ENCODE results near the gene TNNT3. TPM values are rescaled to one million over a fixed set of nuclear protein-coding genes. Genes with fewer than 3 reads are reported as not detected.
A peak's percentile ranks its signal among the peaks of the same experiment; 100 is the strongest.

TNNT3 gene
- total RNA-seq, 1 donor, result not detected

DNA sequence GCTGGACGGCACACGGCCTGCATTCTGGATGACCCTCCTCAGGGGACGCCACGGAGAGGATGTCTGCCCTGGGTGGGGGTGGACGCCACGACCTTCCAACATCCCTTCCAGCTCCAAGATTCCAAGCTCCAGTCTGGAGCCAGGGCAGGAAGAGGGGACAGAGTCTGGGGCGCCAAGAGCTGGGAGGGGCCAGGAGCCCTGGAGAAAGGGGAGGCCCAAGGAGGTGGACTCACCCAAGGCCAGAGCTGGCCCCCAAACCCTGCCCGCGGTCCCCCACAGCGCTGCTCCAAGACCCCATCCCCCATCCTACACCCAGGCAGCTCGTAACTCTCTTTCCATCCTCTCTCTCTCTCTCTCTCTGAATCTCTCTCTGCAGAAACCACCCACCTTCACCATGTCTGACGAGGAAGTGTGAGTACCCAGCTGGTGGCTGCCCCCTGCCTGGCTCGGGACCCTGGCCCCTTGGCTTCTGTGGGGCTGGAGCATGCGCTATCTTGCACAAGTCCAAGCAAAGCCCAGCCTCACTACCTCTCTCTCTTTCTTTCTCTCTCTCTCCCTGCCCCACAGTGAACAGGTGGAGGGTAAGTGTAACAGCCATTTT, 3.1 kb downstream of the TNNT3 start:
- TF ChIP-seq CTCF (IDR thresholded peaks at IDR 0.05; ENCODE audit: extremely low read depth, low read depth, low read length), result no peak
- H3K27ac ChIP-seq (ENCODE audit: low read depth, low read length), result no peak overlapping the region
- H3K79me2 ChIP-seq (ENCODE audit: insufficient read depth, low read length), result no peaks in the 10 kb centered on the region
- no peak overlapping the region for H3K4me2 ChIP-seq (ENCODE audit: insufficient read depth, low read length)
- peaks cover 3% of the 10 kb centered on the region for H3K27me3 ChIP-seq (ENCODE audit: insufficient read depth, low read length)
- no peaks in the 10 kb centered on the region for H3K9me3 ChIP-seq (ENCODE audit: low read depth, low read length)
- peak; percentile 63 for DNase-seq (ENCODE audit: insufficient read length, low spot score, missing footprints)
- no peaks in the 10 kb centered on the region for H3K36me3 ChIP-seq (ENCODE audit: insufficient read depth, low read length)
- peaks cover 4% of the 10 kb centered on the region for H3K4me1 ChIP-seq (ENCODE audit: insufficient read depth, low read length)
- no peak overlapping the region for H3K4me3 ChIP-seq (ENCODE audit: insufficient read depth, low read length)
- no peak overlapping the region for H2AFZ ChIP-seq (ENCODE audit: low read length)
- no peaks in the 10 kb centered on the region for H4K20me1 ChIP-seq (ENCODE audit: insufficient read depth, low read length)

DNA sequence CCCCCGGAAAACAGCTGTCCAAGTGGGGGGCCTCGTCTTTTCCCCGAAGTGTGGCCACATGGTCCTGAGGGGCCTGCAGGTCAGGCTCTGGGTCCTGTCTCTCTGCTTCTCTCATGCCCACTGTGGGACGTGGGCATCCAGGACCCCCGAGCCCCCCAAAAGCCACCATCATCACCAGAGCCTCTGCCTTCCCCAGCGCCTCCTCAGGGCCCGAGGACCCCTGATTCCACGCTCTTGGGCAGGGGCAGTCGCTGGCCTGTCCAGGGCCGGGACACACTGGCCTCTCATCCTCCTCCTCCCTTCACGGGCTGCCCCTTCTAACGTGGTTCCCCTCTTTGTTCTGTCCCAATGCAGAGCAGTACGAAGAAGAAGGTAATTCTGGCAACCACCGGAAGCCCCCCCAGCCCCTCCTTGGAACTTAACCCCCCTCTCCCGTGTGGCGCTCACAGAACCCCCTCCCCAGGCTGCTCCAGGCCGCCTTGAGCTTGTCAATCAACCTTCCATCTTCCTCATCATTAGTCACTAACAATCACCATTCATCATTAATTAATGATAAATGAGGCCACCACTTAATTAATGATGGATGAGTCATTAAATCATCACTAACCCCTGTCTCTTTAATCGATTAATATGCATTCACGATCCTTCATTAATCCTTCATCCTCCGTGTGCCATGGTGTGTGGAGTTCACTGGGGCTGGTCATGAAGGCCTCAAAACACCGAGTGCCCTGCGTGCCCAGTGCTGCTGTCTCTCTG, 3.9 kb downstream of the TNNT3 start:
- H2AFZ ChIP-seq (ENCODE audit: low read length), result no peak overlapping the region
- peaks cover 4% of the 10 kb centered on the region for H3K4me1 ChIP-seq (ENCODE audit: insufficient read depth, low read length)
- no peaks in the 10 kb centered on the region for H3K79me2 ChIP-seq (ENCODE audit: insufficient read depth, low read length)
- no peaks in the 10 kb centered on the region for H3K9me3 ChIP-seq (ENCODE audit: low read depth, low read length)
- H4K20me1 ChIP-seq (ENCODE audit: insufficient read depth, low read length), result no peaks in the 10 kb centered on the region
- H3K36me3 ChIP-seq (ENCODE audit: insufficient read depth, low read length), result no peaks in the 10 kb centered on the region
- peak; percentile 73 for DNase-seq (ENCODE audit: insufficient read length, low spot score, missing footprints)
- no peak overlapping the region for H3K4me2 ChIP-seq (ENCODE audit: insufficient read depth, low read length)
- no peak overlapping the region for H3K27ac ChIP-seq (ENCODE audit: low read depth, low read length)
- H3K27me3 ChIP-seq (ENCODE audit: insufficient read depth, low read length), result peaks cover 1% of the 10 kb centered on the region
- no peak overlapping the region for H3K4me3 ChIP-seq (ENCODE audit: insufficient read depth, low read length)
- no peak for TF ChIP-seq CTCF (IDR thresholded peaks at IDR 0.05; ENCODE audit: extremely low read depth, low read depth, low read length)

DNA sequence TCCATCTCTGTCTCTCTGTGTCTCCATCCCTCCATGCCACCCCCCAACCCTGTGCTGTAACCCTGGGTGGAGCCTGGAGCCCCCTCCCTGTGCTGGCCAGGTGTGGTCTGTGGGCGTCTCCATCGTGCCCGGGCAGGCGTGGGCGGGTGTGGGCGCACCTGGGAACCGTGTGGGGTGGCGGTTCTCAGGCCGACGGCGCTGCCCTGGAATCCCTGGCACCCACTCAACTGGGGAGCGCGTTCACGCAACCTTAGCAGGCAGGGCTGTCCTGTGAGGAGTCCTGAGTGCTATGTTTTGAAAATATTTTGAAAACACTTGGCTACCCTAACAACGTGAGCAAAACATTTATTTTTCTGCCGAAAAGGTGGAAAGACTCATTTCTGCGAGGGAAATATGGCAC, 4.7 kb downstream of the TNNT3 start:
- H3K79me2 ChIP-seq (ENCODE audit: insufficient read depth, low read length), result no peaks in the 10 kb centered on the region
- H3K27ac ChIP-seq (ENCODE audit: low read depth, low read length), result no peak overlapping the region
- H4K20me1 ChIP-seq (ENCODE audit: insufficient read depth, low read length), result no peaks in the 10 kb centered on the region
- DNase-seq (ENCODE audit: insufficient read length, low spot score, missing footprints), result peak; percentile 70
- H3K9me3 ChIP-seq (ENCODE audit: low read depth, low read length), result no peaks in the 10 kb centered on the region
- TF ChIP-seq CTCF (IDR thresholded peaks at IDR 0.05; ENCODE audit: extremely low read depth, low read depth, low read length), result no peak
- H3K4me1 ChIP-seq (ENCODE audit: insufficient read depth, low read length), result peaks cover 4% of the 10 kb centered on the region
- no peak overlapping the region for H2AFZ ChIP-seq (ENCODE audit: low read length)
- no peaks in the 10 kb centered on the region for H3K27me3 ChIP-seq (ENCODE audit: insufficient read depth, low read length)
- H3K4me3 ChIP-seq (ENCODE audit: insufficient read depth, low read length), result no peak overlapping the region
- H3K4me2 ChIP-seq (ENCODE audit: insufficient read depth, low read length), result no peak overlapping the region
- H3K36me3 ChIP-seq (ENCODE audit: insufficient read depth, low read length), result no peaks in the 10 kb centered on the region

GRCh38 chr11:1924646-1925372, 5.3 kb downstream of the TNNT3 start:
- H3K27me3 ChIP-seq (ENCODE audit: insufficient read depth, low read length), result no peaks in the 10 kb centered on the region
- H3K4me1 ChIP-seq (ENCODE audit: insufficient read depth, low read length), result peaks cover 4% of the 10 kb centered on the region
- no peak overlapping the region for H3K27ac ChIP-seq (ENCODE audit: low read depth, low read length)
- H3K36me3 ChIP-seq (ENCODE audit: insufficient read depth, low read length), result no peaks in the 10 kb centered on the region
- H3K9me3 ChIP-seq (ENCODE audit: low read depth, low read length), result no peaks in the 10 kb centered on the region
- no peak overlapping the region for H3K4me2 ChIP-seq (ENCODE audit: insufficient read depth, low read length)
- no peaks in the 10 kb centered on the region for H3K79me2 ChIP-seq (ENCODE audit: insufficient read depth, low read length)
- no peak for TF ChIP-seq CTCF (IDR thresholded peaks at IDR 0.05; ENCODE audit: extremely low read depth, low read depth, low read length)
- H4K20me1 ChIP-seq (ENCODE audit: insufficient read depth, low read length), result no peaks in the 10 kb centered on the region
- DNase-seq (ENCODE audit: insufficient read length, low spot score, missing footprints), result peak; percentile 86
- no peak overlapping the region for H3K4me3 ChIP-seq (ENCODE audit: insufficient read depth, low read length)
- H2AFZ ChIP-seq (ENCODE audit: low read length), result no peak overlapping the region
